HG03342 (cell line): ENCODE data around the gene AIF1L.

Experiments
- ATAC-seq: cut with Tn5 transposase; IDR thresholded peaks from one replicate; pipeline ENCODE4 v1.9.1; 2021; ENCODE audit warnings: mild to moderate bottlenecking, moderate library complexity; ENCODE audit not compliant: unreplicated experiment

The AIF1L gene

GRCh38 chr9:131161585-131161984, 65.3 kb downstream of the AIF1L start:
- ATAC-seq, result no peak

GRCh38 chr9:131162886-131163285, 66.6 kb downstream of the AIF1L start:
- ATAC-seq, result no peak

GRCh38 chr9:131165523-131165922, 69.2 kb downstream of the AIF1L start:
- ATAC-seq, result no peak

- ATAC-seq, result no peak
Observed at GRCh38 chr9:131167146-131167692, 70.9 kb downstream of the AIF1L start.

GRCh38 chr9:131167936-131168335, 71.6 kb downstream of the AIF1L start:
- no peak for ATAC-seq

GRCh38 chr9:131169563-131170240, 73.4 kb downstream of the AIF1L start:
- no peak for ATAC-seq
